ENCODE measurements around the gene SOCS3.
"Not testable (repeated sequence)": the region's sequence is repeated elsewhere in the genome, so short reads cannot be mapped to it uniquely, and the experiment has no call there.

SOCS3 gene

GRCh38 chr17:78325076-78325687 lies 34.7 kb downstream of the SOCS3 start:
- DNase-seq, result no peak

GRCh38 chr17:78324391-78325075 lies 35.3 kb downstream of the SOCS3 start:
- DNase-seq, result no peak

GRCh38 chr17:78323826-78324390 lies 36.0 kb downstream of the SOCS3 start:
- no peak for DNase-seq

- DNase-seq, result no peak
Observed at GRCh38 chr17:78322858-78323455, 36.9 kb downstream of the SOCS3 start.

- no peak for DNase-seq
Observed at GRCh38 chr17:78322327-78322857, 37.5 kb downstream of the SOCS3 start.

- DNase-seq, result no peak
Observed at GRCh38 chr17:78318843-78319242, 41.0 kb downstream of the SOCS3 start.

GRCh38 chr17:78318407-78318806 lies 41.5 kb downstream of the SOCS3 start:
- DNase-seq, result no peak

GRCh38 chr17:78317794-78318400 lies 42.0 kb downstream of the SOCS3 start:
- DNase-seq, result no peak

GRCh38 chr17:78316867-78317789 lies 42.7 kb downstream of the SOCS3 start:
- DNase-seq, result no peak

GRCh38 chr17:78316115-78316866 lies 43.6 kb downstream of the SOCS3 start:
- no peak for DNase-seq

GRCh38 chr17:78315355-78316114 lies 44.3 kb downstream of the SOCS3 start:
- DNase-seq, result no peak

- no peak for DNase-seq
Observed at GRCh38 chr17:78314683-78315354, 45.1 kb downstream of the SOCS3 start.

- DNase-seq, result peak; percentile 85
Observed at GRCh38 chr17:78313735-78314648, 45.9 kb downstream of the SOCS3 start.

- not testable (repeated sequence) for DNase-seq
Observed at GRCh38 chr17:78309659-78310255, 50.1 kb downstream of the SOCS3 start.

- no peak for DNase-seq
Observed at GRCh38 chr17:78307887-78308638, 51.8 kb downstream of the SOCS3 start.

GRCh38 chr17:78306913-78307312 lies 53.0 kb downstream of the SOCS3 start:
- DNase-seq, result no peak

All from 8988T (cell line).